IgD-negative memory B cell (primary cell): ENCODE results near the gene RPL31. TPM values are rescaled to one million over a fixed set of nuclear protein-coding genes. Genes with fewer than 3 reads are reported as not detected.

Source experiments
- H3K27ac Mint-ChIP-seq, 3 donors: one replicate each; pipeline ENCODE4 v1.8.0; 2020 to 2022; ENCODE audit warnings: mild to moderate bottlenecking in 3 of 3, mixed read lengths in 3 of 3, moderate library complexity in 1 of 3
- H3K27me3 Mint-ChIP-seq: one replicate; pipeline ENCODE4 v1.8.0; 2021; ENCODE audit warnings: mixed read lengths
- H3K36me3 Mint-ChIP-seq: one replicate; pipeline ENCODE4 v1.8.0; 2020; ENCODE audit warnings: mild to moderate bottlenecking, mixed read lengths
- H3K4me1 Mint-ChIP-seq, 3 donors: one replicate each; pipeline ENCODE4 v1.8.0; 2020 to 2022; ENCODE audit warnings: mixed read lengths in 3 of 3, mild to moderate bottlenecking in 1 of 3
- H3K4me3 Mint-ChIP-seq, 4 donors: one replicate each; pipeline ENCODE4 v1.8.0; 2020 to 2022; ENCODE audit warnings: mild to moderate bottlenecking in 4 of 4, mixed read lengths in 4 of 4, moderate library complexity in 3 of 4
- H3K9me3 Mint-ChIP-seq, 3 donors: one replicate each; pipeline ENCODE4 v1.8.0; 2020 to 2021; ENCODE audit warnings: mixed read lengths in 3 of 3, mild to moderate bottlenecking in 1 of 3
- polyA plus RNA-seq: library from polyadenylated mRNA; unstranded; fragments of 300-500 nt; fragmentation: Illumina TruSeq; gene quantifications from one replicate; pipeline ENCODE4 v1.2.3, GENCODE V29; 2021

Gene RPL31
- polyA plus RNA-seq, 1 donor from 2014 or later, result 4,953 TPM

DNA sequence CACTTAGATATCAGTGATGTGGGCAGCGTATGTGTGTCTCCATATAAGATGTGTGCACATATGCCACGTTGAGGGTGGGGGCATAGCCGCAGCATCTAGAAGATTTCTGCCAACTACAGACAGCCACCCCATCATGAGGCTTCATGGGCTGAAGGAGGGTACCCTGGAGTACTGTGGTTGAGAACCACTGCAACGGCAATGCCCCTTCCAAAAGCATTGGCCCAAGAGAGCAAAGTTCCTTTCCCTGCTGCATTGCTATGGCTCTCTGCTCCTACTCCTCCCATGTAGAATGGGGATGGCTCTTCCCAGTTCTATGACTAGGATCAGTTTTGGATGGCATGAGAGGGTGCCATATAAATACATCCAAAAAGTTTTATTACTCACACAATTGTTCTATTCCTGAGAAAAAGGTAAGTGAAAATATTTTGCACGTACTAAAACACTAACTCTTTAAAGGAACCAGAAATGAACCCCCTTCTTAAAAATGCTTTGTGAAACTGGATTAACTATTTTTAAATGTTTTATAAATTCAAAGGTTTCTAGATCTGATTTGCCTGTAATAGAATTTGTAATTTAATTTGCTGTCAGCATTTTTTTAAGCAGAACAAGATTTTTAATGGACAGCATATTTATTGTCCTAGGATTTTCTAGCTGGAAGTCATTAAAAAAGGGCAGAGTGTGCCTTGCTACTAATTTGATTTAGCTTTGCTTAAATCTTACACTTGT lies 4.4 kb upstream of the RPL31 start:
- peaks cover 2% of the 10 kb centered on the region for H3K27me3 Mint-ChIP-seq
- no peaks in the 10 kb centered on the region for H3K9me3 Mint-ChIP-seq
- no peak overlapping the region for H3K27ac Mint-ChIP-seq
- H3K4me1 Mint-ChIP-seq, result peaks cover 7% of the 10 kb centered on the region in 3 donors
- H3K36me3 Mint-ChIP-seq, result peaks cover 5% of the 10 kb centered on the region
- no peak overlapping the region for H3K4me3 Mint-ChIP-seq

DNA sequence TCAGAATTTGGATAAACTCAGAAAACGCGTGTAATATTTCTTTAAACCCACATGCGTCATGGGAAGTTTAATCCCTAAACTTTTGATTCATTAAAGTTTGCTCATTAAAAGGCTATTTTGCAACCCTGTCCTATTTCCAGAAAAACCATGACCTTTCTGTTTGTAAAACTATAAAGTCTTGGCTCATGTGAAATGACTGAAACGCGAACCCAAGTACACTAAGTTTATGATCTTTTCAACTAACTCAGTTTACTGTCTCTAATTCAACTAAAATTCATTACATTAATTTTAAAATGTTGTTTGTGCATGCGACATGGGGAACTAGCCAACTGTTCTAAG lies 3.9 kb upstream of the RPL31 start:
- peaks cover 2% of the 10 kb centered on the region for H3K27me3 Mint-ChIP-seq
- H3K4me1 Mint-ChIP-seq, result peaks cover 12% of the 10 kb centered on the region in 3 donors
- no peak overlapping the region for H3K4me3 Mint-ChIP-seq
- H3K9me3 Mint-ChIP-seq, result no peaks in the 10 kb centered on the region
- no peak overlapping the region for H3K27ac Mint-ChIP-seq
- peaks cover 6% of the 10 kb centered on the region for H3K36me3 Mint-ChIP-seq

DNA sequence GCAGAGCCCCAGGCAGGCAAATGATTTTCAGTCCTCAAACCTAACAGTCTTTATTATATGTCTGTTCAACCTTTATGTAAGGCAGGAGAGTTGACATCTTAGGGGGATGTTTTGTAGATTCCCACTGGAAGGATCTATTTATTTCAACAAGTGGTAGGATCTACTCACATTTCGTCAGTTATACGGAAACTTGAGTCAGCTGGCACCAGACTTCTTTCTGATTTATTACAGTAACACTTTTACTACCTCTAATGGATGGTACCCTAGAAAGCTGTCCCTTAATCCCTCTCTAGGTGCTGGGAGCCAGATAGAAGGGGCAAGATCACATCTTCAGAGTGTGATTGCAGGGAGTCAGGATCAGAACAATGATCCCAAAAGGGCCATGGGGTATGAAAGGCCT lies 2.1 kb upstream of the RPL31 start:
- Mint-ChIP-seq H3K36me3 (peaks cover 9% of the 10 kb centered on the region), H3K4me1 (peaks cover 23 to 25% (median 23%) of the 10 kb centered on the region in 3 donors), H3K9me3 (no peaks in the 10 kb centered on the region), H3K27me3 (no peaks in the 10 kb centered on the region), H3K27ac (peak overlapping the region in 1 of 3 donors; percentile 61), H3K4me3 (peak overlapping the region in 3 of 4 donors; percentile 4 to 73 (median 73))

DNA sequence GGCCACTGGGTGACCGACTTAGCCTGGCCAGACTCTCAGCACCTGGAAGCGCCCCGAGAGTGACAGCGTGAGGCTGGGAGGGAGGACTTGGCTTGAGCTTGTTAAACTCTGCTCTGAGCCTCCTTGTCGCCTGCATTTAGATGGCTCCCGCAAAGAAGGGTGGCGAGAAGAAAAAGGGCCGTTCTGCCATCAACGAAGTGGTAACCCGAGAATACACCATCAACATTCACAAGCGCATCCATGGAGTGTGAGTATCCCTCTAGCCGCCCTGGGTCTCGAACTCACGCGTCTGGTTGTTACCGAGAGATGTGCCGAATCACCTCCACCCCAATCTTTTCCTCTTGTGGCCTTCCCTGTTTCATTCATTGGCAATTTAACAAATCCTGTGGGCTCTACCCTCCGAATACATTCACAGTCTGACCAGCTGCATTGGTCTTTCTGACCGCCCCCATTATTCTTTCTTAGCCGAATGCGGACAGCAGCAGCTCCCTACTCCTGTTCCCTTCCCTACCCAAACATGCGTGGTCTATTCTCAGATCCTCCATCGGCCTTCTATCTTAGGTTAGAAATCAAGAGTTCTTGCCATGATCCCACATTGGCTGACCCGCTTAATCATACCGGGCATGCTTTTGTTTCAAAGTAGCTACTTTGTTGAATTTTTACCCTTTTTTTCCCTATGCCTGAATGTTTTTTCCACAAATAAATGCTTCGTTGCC lies 631 bp downstream of the RPL31 start:
- Mint-ChIP-seq H3K27ac (peak overlapping the region; percentile 86 to 99 (median 97)), H3K36me3 (peaks cover 9% of the 10 kb centered on the region), H3K4me3 (peak overlapping the region; percentile 91 to 99 (median 97)), H3K4me1 (peaks cover 23 to 34% (median 29%) of the 10 kb centered on the region in 3 donors), H3K9me3 (no peaks in the 10 kb centered on the region), H3K27me3 (no peaks in the 10 kb centered on the region)

DNA sequence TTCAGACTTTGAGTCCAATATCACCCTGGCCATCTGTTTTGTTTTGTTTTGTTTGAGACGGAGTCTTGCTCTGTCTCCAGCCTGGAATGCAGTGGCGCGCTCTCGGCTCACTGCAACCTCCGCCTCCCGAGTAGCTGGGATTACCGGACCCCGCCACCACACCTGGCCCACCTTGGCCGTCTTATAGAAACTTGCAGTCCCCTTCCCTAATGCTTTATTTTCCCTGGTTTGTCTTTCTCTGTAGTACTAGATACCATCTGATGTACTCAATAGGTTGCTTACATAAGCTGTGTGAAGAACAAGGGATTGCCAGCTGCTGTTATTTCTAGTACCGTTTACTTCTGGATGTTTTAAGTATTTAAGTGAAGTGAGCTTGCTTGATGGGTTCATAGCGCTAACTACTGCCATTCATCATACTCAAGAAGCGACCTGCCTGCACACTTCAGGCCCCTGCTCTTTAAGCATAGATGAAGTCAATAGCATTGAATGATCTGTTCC lies 1.2 kb downstream of the RPL31 start:
- Mint-ChIP-seq H3K4me1 (peaks cover 25 to 34% (median 31%) of the 10 kb centered on the region in 3 donors), H3K4me3 (peak overlapping the region; percentile 91 to 99 (median 97)), H3K27me3 (no peaks in the 10 kb centered on the region), H3K36me3 (peaks cover 9% of the 10 kb centered on the region), H3K27ac (peak overlapping the region; percentile 86 to 99 (median 97)), H3K9me3 (no peaks in the 10 kb centered on the region)

DNA sequence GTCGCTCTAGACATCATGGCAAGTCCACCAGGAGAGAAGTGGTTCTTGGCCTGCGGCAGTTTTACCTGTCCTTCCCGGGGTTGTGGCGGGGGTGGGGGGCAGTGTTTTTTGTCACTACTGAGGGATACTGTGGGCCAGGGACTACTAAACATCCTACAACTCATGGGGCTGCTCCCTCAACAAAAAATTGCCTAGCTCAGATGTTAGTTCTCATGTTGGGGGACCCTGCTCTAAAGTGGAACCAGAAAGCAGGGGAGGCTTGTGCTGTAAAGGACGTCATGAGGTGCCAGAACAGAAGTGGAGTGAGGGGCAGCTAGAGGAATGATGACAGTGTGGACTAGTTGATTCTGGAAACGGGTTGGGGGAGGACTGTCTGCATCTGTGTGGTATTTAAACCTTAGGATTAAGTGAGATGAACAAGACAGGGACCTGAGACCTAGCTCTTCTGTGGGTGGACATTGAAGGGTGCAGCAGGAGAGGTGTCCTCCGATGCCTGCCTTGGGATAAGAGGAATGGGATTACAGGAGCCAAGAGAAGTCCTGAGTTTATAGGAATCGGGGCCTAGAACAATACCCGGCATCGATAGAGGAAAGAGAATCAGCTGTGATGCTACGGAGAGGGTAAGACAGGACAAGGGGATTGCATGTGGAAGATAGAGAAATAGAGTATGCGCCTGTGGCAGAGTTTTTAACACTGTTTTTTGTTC lies 2.7 kb downstream of the RPL31 start:
- H3K9me3 Mint-ChIP-seq, result no peaks in the 10 kb centered on the region
- H3K27ac Mint-ChIP-seq, result peak overlapping the region; percentile 59 to 86 (median 86)
- H3K4me3 Mint-ChIP-seq, result peak overlapping the region in 3 of 4 donors; percentile 24 to 67 (median 52)
- no peaks in the 10 kb centered on the region for H3K27me3 Mint-ChIP-seq
- peaks cover 9% of the 10 kb centered on the region for H3K36me3 Mint-ChIP-seq
- H3K4me1 Mint-ChIP-seq, result peaks cover 25 to 34% (median 31%) of the 10 kb centered on the region in 3 donors

DNA sequence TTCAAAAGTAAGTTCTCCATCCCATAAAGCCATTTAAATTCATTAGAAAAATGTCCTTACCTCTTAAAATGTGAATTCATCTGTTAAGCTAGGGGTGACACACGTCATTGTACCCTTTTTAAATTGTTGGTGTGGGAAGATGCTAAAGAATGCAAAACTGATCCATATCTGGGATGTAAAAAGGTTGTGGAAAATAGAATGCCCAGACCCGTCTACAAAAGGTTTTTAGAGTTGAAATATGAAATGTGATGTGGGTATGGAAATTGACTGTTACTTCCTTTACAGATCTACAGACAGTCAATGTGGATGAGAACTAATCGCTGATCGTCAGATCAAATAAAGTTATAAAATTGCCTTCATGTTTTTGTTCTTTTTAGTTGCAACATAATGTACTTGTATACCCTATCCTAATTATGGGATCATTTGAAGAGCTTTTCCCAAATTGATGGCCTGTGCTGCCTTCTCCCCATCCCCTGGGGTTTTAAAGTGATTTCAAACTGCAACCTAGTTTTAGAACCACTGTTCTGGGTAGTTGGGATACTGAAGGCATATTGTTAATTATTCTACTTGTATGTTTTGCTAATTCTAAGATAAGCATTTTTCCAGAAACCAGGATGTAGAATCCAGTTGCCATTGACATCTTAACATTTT lies 4.1 kb downstream of the RPL31 start:
- Mint-ChIP-seq H3K27ac (no peak overlapping the region), H3K36me3 (peaks cover 9% of the 10 kb centered on the region), H3K27me3 (no peaks in the 10 kb centered on the region), H3K9me3 (no peaks in the 10 kb centered on the region), H3K4me1 (peaks cover 25 to 38% (median 32%) of the 10 kb centered on the region in 3 donors), H3K4me3 (peak overlapping the region in 1 of 4 donors; percentile 24)

DNA sequence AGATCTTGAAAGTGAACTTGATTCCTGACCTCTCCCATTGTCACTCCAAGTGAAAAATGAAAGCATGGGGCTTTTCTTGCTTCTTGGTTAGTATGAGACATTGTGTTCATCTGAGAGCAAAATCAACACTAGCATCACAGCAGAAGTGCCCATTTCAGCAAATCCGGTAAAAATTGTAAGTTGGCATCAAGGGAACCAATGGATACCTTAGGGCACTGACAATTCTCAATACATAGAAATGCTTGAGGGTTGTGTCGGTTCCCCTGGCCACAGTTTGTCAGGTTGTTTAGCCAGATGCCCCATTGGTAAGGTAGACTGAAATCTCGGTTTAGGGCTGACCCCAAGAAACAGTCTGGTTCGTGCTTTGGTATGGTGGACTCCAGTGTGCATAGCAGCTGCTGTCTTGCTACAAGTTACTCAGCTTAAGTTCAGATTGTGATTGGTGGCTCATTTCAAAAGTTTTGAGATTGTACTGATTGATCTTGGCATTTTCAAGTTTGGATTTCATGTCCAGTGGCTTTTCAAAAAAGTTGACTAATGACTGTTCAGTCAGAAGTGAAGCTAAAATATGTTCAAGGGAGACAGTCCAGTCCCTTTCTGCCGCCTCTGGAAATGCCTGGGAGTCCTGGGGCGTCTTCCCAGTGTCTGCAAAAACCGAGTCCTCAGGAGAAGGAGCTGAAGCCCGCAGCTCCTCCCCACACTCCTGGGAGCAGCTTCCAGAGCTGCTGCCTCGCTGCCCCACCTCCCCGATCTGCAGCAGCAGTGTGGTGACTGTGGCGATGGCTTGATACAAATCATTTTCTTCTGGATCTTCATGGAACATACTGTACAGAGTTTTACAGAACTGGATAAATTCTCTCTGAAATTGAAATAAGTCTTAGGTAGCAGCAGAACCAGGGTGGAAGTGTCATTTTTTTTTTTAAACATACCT lies 5.6 kb downstream of the RPL31 start:
- Mint-ChIP-seq H3K9me3 (no peaks in the 10 kb centered on the region), H3K27ac (peak overlapping the region in 2 of 3 donors; percentile 13 to 82), H3K4me3 (peak overlapping the region in 1 of 4 donors; percentile 71), H3K27me3 (no peaks in the 10 kb centered on the region), H3K4me1 (peaks cover 20 to 45% (median 35%) of the 10 kb centered on the region in 3 donors), H3K36me3 (peaks cover 5% of the 10 kb centered on the region)

DNA sequence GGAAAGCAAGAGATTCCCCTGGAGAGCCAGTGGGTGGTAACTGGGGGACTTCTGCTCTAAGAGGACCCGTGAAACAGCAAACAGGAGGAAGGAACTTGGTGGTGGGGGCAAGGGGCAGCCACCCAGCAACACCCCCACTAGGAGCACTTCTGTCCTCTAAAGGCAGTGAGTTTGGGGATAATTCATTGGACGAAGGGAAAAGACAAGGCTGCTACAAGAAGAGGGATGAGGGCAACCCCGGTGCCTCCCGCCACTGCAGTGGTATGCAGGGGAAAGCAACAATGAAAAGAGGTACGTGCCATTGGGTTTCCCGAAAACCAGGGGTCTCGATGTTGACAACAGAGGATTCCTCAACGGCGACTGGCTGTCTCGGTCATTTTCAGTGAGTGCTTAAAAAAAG lies 9.1 kb downstream of the RPL31 start:
- Mint-ChIP-seq H3K9me3 (no peaks in the 10 kb centered on the region), H3K4me3 (peak overlapping the region in 1 of 4 donors; percentile 14), H3K4me1 (peaks cover 2 to 24% (median 14%) of the 10 kb centered on the region in 3 donors), H3K36me3 (no peaks in the 10 kb centered on the region), H3K27ac (peak overlapping the region in 1 of 3 donors; percentile 86), H3K27me3 (no peaks in the 10 kb centered on the region)

DNA sequence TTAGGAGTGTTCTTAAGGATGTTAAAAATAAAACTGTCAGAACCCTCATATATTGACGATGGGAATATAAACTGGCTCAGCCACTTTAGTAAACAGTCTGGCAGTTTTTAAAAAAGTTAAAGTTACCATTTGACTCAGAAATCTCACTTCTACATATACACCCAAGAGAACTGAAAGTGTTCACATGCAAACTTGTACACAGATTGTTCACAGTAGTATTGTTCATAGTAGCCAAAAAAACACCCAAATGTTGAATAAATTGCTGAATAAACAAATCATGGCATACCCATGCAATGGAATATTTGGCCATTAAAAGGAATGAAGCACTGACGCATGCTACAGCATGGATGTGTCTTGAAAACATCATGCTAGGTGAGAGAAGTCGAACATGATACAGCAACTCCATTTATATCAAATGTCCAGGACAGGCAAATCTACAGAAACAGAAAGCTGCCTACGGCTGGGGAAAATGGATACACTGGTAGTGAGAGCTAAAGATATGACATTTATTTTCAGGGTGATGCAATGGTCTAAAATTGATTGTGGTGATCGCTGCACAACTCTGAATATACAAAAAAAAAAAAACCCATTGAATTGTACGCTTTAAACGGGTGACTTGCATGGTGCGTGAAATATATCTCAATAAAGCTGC lies 10.1 kb downstream of the RPL31 start:
- no peaks in the 10 kb centered on the region for H3K36me3 Mint-ChIP-seq
- H3K9me3 Mint-ChIP-seq, result no peaks in the 10 kb centered on the region
- H3K4me3 Mint-ChIP-seq, result peak overlapping the region in 1 of 4 donors; percentile 82
- H3K4me1 Mint-ChIP-seq, result peaks cover 2 to 21% (median 14%) of the 10 kb centered on the region in 3 donors
- no peaks in the 10 kb centered on the region for H3K27me3 Mint-ChIP-seq
- peak overlapping the region in 1 of 3 donors; percentile 65 for H3K27ac Mint-ChIP-seq

DNA sequence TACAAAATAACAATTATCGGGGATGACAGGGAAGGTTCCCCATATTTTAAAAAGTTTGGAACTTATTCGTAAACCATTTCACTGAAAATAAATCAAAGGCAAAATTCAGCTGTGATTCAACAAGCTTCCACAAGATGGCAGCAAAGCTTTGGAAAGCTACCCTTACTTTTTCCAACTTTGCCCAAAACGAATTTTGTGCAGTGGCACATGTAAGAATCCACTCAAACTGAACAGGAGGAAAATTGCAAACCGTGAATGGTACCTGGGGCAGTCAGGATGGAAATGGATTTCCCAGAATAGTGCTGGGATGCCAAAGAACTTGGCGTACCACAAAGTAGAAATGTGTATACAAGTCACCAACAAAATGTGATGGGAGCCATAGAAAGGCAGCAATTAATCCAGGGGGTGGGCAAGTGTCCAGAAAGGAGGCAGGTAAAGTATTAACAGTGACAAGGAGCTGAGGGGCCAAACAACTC lies 10.7 kb downstream of the RPL31 start:
- Mint-ChIP-seq H3K9me3 (no peaks in the 10 kb centered on the region), H3K27me3 (no peaks in the 10 kb centered on the region), H3K27ac (peak overlapping the region in 1 of 3 donors; percentile 65), H3K4me3 (peak overlapping the region in 1 of 4 donors; percentile 82), H3K4me1 (peaks cover 2 to 21% (median 14%) of the 10 kb centered on the region in 3 donors), H3K36me3 (no peaks in the 10 kb centered on the region)

DNA sequence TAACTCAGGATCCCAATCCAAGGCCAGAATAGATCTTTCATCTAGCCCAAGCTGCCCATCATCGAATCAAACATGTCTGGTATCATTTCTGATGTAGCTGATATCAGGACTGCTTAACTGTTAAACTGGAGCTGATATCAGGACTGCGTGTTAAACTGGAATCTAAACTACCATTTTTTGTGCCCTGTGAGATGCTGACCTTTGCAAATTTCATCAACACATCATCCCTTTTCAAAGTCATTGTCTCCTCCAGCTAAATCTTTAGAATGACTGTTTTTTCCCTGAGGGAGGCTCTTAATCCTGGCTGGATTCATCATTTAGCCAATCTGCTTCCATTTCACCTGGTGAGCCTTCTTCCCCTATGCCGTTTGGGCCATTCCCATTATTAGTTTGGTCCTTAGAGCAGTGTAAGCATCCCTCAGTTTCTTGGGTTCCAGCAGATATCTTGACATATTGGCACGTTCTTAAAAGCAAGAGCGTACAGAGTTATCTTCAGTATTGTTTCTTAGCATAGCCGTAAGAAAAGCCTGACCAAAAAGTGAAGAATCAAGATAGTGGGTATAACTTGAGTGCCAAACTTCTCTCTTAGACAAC lies 12.3 kb downstream of the RPL31 start:
- no peak overlapping the region for H3K4me3 Mint-ChIP-seq
- no peak overlapping the region for H3K27ac Mint-ChIP-seq
- H3K4me1 Mint-ChIP-seq, result peaks cover 4 to 21% (median 12%) of the 10 kb centered on the region in 3 donors
- no peaks in the 10 kb centered on the region for H3K36me3 Mint-ChIP-seq
- H3K27me3 Mint-ChIP-seq, result no peaks in the 10 kb centered on the region
- H3K9me3 Mint-ChIP-seq, result no peaks in the 10 kb centered on the region

DNA sequence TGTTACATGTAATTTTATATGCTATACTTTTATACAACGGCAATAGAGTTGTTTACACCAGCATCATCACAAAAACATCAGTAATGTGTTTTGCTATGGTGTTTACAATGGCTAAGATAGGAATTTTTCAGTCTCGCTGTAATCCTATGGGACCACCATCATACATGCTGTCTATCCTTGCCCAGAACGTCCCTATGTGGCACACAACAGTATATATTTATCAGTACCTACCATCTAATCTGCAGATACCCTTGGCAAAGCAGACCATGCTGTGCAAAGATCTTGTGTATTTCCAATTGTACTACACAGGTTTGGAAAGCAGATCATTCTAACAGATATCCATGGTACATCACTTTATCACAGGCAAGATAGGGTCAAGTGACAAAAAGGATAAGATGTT lies 15.3 kb downstream of the RPL31 start:
- H3K4me1 Mint-ChIP-seq, result peaks cover 4 to 6% (median 4%) of the 10 kb centered on the region in 3 donors
- H3K36me3 Mint-ChIP-seq, result peaks cover 3% of the 10 kb centered on the region
- no peaks in the 10 kb centered on the region for H3K27me3 Mint-ChIP-seq
- no peaks in the 10 kb centered on the region for H3K9me3 Mint-ChIP-seq
- no peak overlapping the region for H3K27ac Mint-ChIP-seq
- no peak overlapping the region for H3K4me3 Mint-ChIP-seq
